GM19025 (cell line): Measurements from ENCODE around the gene PCDHGB3.
"Not testable (repeated sequence)": the region's sequence is repeated elsewhere in the genome, so short reads cannot be mapped to it uniquely, and the experiment has no call there.

Experiments used
- ATAC-seq: cut with Tn5 transposase; IDR thresholded peaks from one replicate; pipeline ENCODE4 v1.9.1; 2021; ENCODE audit warnings: mild to moderate bottlenecking, low read depth, moderate library complexity; ENCODE audit not compliant: unreplicated experiment

Gene PCDHGB3

GRCh38 chr5:141356133-141356532, 13.9 kb upstream of the PCDHGB3 start:
- ATAC-seq = no peak

DNA sequence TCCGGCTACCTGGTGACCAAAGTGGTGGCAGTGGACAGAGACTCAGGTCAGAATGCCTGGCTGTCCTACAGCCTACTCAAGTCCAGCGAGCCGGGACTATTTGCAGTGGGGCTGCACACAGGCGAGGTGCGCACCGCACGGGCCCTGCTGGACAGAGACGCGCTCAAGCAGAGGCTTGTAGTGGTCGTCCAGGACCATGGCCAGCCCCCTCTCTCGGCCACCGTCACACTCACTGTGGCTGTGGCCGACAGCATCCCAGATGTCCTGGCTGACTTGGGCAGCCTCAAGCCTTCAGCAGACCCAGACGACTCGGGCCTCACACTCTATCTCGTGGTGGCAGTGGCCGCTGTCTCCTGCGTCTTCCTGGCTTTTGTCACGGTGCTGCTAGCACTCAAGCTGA, 13.1 kb upstream of the PCDHGB3 start:
- no peak for ATAC-seq

- ATAC-seq = no peak
These were observed 10.1 kb upstream of the PCDHGB3 start, which contains the start of gene PCDHGB2 for GRCh38 chr5:141359790-141360426. Gene PCDHGB2, plus strand, starts transcription at chr5:141359994. Its CDS starts 142 bp downstream, at chr5:141360136.

DNA sequence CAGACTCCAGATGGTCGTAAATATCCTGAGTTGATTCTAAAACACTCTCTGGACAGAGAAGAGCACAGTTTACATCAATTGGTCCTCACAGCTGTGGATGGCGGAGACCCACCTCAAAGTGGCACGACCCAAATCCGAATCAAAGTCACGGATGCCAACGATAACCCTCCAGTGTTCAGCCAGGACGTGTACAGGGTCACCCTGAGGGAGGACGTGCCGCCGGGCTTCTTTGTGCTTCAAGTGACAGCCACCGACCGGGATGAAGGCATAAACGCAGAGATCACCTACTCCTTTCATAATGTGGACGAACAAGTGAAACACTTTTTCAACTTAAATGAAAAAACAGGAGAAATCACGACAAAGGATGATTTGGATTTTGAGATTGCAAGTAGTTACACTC, 9.4 kb upstream of the PCDHGB3 start:
- no peak for ATAC-seq

- no peak for ATAC-seq
These were observed 7.3 kb upstream of the PCDHGB3 start for GRCh38 chr5:141362719-141363118.

- ATAC-seq = no peak
These were observed 5.9 kb upstream of the PCDHGB3 start, which contains the start of gene PCDHGA5 for GRCh38 chr5:141363952-141364660. Gene PCDHGA5, plus strand, starts transcription at chr5:141364162. Its CDS starts 169 bp downstream, at chr5:141364331.

- ATAC-seq = no peak
These were observed 3.8 kb upstream of the PCDHGB3 start for GRCh38 chr5:141366016-141366896.

DNA sequence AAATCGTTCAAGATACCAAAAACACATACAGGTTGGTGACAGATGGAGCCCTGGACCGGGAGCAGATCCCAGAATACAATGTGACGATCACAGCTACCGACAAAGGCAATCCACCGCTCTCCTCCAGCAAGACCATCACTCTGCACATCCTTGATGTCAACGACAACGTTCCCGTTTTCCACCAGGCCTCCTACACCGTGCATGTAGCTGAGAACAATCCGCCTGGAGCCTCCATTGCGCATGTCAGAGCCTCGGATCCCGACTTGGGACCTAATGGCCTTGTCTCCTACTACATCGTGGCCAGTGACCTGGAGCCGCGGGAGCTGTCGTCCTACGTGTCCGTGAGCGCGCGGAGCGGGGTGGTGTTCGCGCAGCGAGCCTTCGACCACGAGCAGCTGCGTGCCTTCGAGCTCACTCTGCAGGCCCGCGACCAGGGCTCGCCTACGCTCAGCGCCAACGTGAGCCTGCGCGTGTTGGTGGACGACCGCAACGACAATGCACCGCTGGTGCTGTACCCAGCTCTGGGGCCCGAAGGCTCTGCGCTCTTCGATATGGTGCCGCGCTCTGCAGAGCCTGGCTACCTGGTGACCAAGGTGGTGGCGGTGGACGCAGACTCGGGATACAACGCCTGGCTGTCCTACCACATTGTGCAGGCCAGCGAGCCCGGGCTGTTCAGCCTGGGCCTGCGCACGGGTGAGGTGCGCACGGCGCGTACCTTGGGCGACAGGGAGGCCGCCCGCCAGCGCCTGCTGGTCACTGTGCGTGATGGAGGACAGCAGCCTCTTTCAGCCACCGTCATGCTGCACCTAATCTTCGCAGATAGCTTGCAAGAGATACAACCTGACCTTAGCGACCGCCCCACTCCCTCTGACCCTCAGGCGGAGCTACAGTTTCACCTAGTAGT, 1.8 kb downstream of the PCDHGB3 start:
- no peak for ATAC-seq

GRCh38 chr5:141373673-141374317, 3.8 kb downstream of the PCDHGB3 start, which contains the start of gene PCDHGA6:
Gene PCDHGA6, plus strand, starts transcription at chr5:141373891. Its CDS starts 193 bp downstream, at chr5:141374084.
- no peak for ATAC-seq

GRCh38 chr5:141374627-141375026, 4.6 kb downstream of the PCDHGB3 start:
- ATAC-seq = no peak

GRCh38 chr5:141375444-141376155, 5.6 kb downstream of the PCDHGB3 start:
- ATAC-seq = not testable (repeated sequence)

- no peak for ATAC-seq
These were observed 12.6 kb downstream of the PCDHGB3 start, which contains the start of gene PCDHGA7 for GRCh38 chr5:141382469-141383294. Gene PCDHGA7, plus strand, starts transcription at chr5:141382742. Its CDS starts 158 bp downstream, at chr5:141382900.

DNA sequence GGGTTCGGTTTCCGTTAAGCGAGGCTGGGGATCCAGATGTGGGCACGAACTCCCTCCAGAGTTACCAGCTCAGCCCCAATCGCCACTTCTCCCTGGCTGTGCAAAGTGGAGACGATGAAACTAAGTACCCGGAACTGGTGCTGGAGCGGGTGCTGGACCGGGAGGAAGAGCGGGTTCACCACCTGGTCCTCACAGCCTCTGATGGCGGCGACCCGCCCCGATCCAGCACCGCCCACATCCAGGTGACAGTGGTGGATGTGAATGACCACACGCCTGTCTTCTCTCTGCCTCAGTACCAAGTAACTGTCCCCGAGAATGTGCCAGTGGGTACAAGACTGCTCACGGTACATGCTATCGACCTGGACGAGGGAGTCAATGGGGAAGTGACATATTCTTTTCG, 13.3 kb downstream of the PCDHGB3 start:
- no peak for ATAC-seq

DNA sequence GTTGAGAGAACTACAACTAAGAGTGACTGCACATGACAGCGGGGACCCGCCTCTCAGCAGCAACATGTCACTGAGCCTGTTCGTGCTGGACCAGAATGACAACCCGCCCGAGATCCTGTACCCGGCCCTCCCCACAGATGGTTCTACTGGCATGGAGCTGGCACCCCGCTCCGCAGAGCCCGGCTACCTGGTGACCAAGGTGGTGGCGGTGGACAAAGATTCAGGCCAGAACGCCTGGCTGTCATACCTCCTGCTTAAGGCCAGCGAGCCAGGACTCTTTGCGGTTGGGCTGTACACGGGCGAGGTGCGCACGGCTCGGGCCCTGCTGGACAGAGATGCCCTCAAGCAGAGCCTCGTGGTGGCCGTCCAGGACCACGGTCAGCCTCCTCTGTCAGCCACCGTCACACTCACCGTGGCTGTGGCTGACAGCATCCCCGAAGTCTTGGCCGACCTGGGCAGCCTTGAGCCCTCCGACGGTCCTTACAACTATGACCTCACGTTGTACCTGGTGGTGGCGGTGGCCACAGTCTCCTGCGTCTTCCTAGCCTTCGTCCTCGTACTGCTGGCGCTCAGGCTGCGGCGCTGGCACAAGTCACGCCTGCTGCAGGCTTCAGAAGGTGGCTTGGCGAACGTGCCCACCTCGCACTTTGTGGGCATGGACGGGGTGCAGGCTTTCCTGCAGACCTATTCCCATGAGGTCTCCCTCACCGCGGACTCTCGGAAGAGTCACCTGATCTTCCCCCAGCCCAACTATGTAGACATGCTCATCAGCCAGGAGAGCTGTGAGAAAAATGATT, 14.6 kb downstream of the PCDHGB3 start:
- ATAC-seq = no peak

DNA sequence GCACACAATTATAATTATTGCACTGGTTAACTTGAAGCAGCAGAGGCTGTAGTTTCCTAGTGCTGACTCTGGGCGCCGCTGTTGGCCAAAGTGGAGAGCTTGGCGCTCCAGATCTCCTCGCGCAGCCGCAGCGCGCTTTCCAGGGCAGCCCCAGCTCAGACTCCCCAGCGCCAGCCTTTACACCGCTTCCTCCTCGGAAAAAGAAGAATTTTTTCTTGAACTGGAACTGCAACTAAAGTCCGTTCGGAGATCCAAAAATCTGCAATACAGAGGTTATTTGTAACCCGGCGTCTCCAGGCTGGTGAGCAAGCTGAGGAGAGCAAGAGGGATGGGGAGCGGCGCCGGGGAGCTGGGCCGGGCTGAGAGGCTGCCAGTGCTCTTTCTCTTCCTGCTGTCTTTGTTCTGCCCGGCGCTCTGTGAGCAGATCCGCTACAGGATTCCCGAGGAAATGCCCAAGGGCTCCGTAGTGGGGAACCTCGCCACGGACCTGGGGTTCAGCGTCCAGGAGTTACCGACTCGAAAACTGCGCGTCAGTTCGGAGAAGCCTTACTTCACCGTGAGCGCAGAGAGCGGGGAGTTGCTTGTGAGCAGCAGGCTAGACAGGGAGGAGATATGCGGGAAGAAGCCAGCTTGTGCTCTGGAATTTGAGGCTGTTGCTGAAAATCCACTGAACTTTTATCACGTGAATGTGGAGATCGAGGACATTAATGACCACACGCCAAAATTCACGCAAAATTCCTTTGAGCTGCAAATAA, 17.7 kb downstream of the PCDHGB3 start, which contains the start of gene PCDHGB4:
Gene PCDHGB4 (plus strand): TSS at position 142 of the 755 bp plus-strand sequence. CDS start 187 bp downstream, at position 329.
- not testable (repeated sequence) for ATAC-seq

GRCh38 chr5:141388661-141389060, 18.6 kb downstream of the PCDHGB3 start:
- ATAC-seq = no peak
